ENCODE data around the gene TIGD1.

Gene TIGD1

DNA sequence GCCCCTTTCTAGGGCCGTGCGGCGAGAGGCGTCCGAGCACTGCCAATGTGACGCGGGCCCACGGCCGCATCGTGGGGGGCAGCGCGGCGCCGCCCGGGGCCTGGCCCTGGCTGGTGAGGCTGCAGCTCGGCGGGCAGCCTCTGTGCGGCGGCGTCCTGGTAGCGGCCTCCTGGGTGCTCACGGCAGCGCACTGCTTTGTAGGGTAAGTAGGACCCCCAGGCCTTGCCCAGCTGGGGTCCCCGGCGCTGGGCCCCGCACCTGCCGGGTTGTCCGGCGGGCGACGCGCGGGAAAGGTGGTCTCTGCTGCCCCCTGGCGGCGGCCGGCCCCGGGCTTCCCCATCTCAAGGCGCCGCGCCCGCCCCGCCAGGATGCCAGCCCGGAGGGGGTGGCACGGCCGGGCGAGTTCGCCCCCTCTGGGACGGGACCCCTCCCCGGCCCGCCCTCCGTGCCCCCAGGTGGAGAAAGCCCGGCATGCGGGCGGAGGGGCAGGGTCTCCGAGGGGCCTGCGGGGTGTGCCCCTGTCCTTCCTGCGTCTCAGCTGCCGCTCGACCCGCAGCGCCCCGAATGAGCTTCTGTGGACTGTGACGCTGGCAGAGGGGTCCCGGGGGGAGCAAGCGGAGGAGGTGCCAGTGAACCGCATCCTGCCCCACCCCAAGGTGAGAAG lies 28.3 kb downstream of the TIGD1 start:
- TF ChIP-seq, protein P1, sequence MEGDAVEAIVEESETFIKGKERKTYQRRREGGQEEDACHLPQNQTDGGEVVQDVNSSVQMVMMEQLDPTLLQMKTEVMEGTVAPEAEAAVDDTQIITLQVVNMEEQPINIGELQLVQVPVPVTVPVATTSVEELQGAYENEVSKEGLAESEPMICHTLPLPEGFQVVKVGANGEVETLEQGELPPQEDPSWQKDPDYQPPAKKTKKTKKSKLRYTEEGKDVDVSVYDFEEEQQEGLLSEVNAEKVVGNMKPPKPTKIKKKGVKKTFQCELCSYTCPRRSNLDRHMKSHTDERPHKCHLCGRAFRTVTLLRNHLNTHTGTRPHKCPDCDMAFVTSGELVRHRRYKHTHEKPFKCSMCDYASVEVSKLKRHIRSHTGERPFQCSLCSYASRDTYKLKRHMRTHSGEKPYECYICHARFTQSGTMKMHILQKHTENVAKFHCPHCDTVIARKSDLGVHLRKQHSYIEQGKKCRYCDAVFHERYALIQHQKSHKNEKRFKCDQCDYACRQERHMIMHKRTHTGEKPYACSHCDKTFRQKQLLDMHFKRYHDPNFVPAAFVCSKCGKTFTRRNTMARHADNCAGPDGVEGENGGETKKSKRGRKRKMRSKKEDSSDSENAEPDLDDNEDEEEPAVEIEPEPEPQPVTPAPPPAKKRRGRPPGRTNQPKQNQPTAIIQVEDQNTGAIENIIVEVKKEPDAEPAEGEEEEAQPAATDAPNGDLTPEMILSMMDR (conservative IDR thresholded peaks at IDR 0.05; ENCODE audit: low read depth, low read length), result peak; percentile 52
- peak; percentile 15 for DNase-seq (ENCODE audit: low read depth)
- H3K4me3 ChIP-seq (ENCODE audit: low read depth, low read length), result no peak overlapping the region

DNA sequence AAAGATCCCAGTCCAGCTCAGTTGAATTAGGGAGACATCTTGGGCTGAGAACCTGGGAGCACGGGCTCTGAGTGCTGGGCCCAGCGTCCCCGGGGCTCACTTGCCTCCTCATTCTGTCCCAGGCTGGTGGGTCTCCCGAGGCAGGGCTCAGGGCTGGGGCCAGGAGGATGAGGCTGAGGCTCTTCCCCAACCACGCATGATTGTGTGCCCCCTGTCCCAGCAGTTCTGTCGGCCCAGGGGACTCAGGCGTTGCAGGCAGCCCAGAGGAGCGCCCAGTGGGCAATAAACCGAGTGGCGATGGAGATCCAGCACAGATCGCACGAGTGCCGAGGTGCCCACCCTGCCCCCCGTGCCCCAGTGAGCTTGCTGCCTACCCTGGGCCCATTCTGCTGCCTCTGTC lies 29.3 kb downstream of the TIGD1 start:
- no peak for DNase-seq (ENCODE audit: low read depth)
- TF ChIP-seq, protein P1 (conservative IDR thresholded peaks at IDR 0.05; ENCODE audit: low read depth, low read length), result no peak
- H3K4me3 ChIP-seq (ENCODE audit: low read depth, low read length), result no peak overlapping the region

DNA sequence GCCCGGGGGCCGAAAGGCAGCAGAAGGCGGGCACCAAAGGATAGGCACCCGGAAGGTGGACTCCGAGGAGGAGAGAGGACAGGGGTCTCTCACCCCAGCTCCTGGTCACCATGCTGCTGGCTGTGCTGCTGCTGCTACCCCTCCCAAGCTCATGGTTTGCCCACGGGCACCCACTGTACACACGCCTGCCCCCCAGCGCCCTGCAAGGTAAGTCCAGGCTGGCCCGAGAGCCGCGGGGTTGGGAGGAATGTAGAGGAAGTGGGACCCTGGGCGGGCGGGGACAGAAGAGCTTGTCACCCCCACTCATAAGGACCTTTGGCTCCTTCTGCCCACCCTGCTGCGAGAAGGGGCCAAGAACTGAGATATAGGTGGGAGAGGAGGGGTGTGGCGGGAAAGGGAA lies 29.9 kb downstream of the TIGD1 start:
- TF ChIP-seq, protein P1 (conservative IDR thresholded peaks at IDR 0.05; ENCODE audit: low read depth, low read length), result no peak
- DNase-seq (ENCODE audit: low read depth), result no peak
- no peak overlapping the region for H3K4me3 ChIP-seq (ENCODE audit: low read depth, low read length)

DNA sequence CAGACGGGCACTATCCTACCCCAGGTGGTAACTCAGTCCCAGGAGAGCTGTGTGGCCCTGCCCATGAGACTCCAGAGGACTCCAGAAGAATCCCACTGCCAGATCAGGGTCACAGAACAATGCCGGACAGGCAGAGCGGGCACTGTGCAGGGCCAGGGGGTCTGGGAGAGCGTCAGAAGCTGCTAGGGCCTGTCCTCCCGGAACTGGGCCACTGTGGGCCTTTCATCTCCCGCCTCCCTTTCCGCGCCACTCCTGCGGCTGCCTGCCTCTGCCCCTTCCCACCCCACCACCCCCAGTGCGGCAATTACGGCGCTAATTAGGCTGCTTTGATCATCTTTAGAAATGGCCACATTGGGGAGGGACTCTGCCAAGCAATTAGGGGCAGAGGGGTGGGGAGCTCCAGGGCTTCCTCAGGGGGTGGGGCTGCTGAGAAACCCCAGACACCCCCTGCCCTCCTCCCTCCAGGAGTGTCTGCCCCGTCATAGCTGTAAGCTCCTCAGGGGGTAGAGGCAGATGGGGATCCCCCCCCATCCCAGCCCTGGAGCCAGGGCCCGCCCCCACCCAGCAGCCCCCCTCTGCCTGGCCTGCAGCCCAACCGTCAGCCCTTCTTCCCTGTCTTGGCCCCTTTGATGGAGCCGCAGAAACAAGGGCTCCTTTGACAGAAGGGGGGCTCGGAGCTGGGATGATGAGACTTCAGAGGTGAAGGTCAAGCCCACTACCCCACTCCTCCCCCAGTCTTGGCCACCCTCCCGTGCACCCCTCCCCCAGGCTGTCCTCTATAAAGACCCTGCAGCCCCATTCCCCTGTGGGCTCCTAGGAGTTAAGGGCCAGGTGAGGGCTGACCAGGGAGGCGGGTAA lies 30.5 kb downstream of the TIGD1 start, which contains the start of gene PRSS56:
PRSS56 (plus strand) TSS at position 808 of the 858 bp plus-strand sequence. CDS start 211 bp downstream, outside the sequence.
- DNase-seq (ENCODE audit: low read depth), result no peak
- no peak within 1 kb of the TSS for H3K4me3 ChIP-seq (ENCODE audit: low read depth, low read length)
- TF ChIP-seq, protein P1 (conservative IDR thresholded peaks at IDR 0.05; ENCODE audit: low read depth, low read length), result no peak

DNA sequence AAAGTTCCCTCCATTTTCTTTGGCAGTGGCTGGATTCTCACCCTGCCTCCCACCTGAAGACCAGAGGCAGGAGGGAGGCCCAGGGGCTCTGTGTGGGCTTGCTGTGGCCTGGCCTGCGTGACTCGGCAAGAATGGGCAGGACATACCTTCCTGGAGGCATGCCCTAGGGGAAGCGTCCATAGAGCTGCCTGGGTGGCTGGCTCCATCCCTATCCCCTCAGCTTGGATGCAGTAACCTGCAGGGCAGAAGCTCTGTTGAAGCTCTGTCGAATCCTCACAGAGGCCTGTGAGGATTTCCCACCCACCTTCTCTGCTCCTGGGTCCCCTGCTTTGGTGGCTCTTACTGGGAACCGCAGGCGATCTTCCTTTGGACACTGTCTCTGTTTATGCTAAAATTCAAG lies 31.5 kb downstream of the TIGD1 start:
- H3K4me3 ChIP-seq (ENCODE audit: low read depth, low read length), result no peak overlapping the region
- no peak for DNase-seq (ENCODE audit: low read depth)
- TF ChIP-seq, protein P1 (conservative IDR thresholded peaks at IDR 0.05; ENCODE audit: low read depth, low read length), result no peak

DNA sequence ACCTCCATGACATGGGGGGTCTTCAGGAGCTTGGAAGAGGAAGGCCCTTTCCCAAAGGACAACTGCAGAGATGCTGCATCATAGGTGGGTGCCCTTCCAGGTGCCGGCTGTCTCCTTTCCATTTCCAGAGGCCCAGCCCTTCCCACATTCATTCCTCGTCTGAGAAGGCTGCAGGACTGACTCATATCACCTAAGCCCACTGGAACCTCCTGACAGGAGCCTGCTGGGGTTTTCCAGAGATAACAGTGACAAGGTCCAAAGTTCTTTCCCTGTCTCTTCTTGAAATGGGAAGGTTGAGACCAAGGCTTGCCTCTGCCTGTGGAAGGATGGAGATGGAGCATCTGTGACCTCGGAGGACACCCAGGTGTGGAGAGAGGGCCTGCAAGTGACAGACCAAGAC lies 33.8 kb downstream of the TIGD1 start:
- TF ChIP-seq, protein P1 (conservative IDR thresholded peaks at IDR 0.05; ENCODE audit: low read depth, low read length), result no peak
- no peak for DNase-seq (ENCODE audit: low read depth)
- no peak overlapping the region for H3K4me3 ChIP-seq (ENCODE audit: low read depth, low read length)
